HepG2 (cell line): Measurements from ENCODE around the gene ZNRF3. TPM values are rescaled to one million over a fixed set of nuclear protein-coding genes. Genes with fewer than 3 reads are reported as not detected.

Experiments used
- ATAC-seq: fragments of 200-7000 bp; cut with Tn5 transposase; 3 replicates; pipeline ENCODE4 v1.9.1; 2020; ENCODE audit warnings: mild to moderate bottlenecking, moderate library complexity
- BruUV-seq: library from RNA; stranded (reverse); fragments of 400-500 nt; replicated peaks from 2 replicates; lab custom pipeline; 2021; lab: Mats Ljungman, UMichigan
- CTCF ChIA-PET: fragments of 300-600 bp; formaldehyde crosslinking; extraction: SDS; loops from one replicate; lab custom pipeline; 2021; ENCODE audit warnings: low total read pairs, inconsistent platforms, low intra/inter-chr PET ratio; lab: Yijun Ruan, JAX
- POLR2A ChIA-PET: fragments of 350-600 bp; sonication (Branson Sonifier 250); formaldehyde crosslinking; loops from one replicate; lab custom pipeline; 2020; ENCODE audit warnings: antibody characterized with exemption, inconsistent platforms; lab: Yijun Ruan, JAX
- DNase-seq: peaks from one replicate; pipeline ENCODE4 v3.0.0-alpha.2; 2015; ENCODE audit warnings: low spot score
- FAIRE-seq: peaks from 3 replicates; lab custom pipeline; 2011; peaks lifted over from hg19 to GRCh38; lab: Jason Lieb, UNC
- H2AFZ ChIP-seq: one replicate; pipeline ENCODE4 v1.6.1; 2011; ENCODE audit warnings: low read length, inconsistent platforms
- H3K27ac ChIP-seq: fragments of 300-600 bp; 3 replicates; pipeline ENCODE4 v1.8.0; 2011; ENCODE audit warnings: mixed run types, mild to moderate bottlenecking, mixed read lengths, low read length, inconsistent platforms; ENCODE audit not compliant: insufficient read depth; ENCODE audit errors: extremely low read length
- H3K27me3 ChIP-seq, 2 experiments: fragments of 200-600 bp in 1 of 2; 2 replicates in 1 of 2; 3 replicates in 1 of 2; pipeline versions ENCODE4 v1.6.0 to v1.8.0; 2011; ENCODE audit warnings: low read length in 2 of 2, mild to moderate bottlenecking in 2 of 2, moderate library complexity in 2 of 2, inconsistent platforms in 1 of 2; ENCODE audit not compliant: insufficient read depth in 2 of 2, control insufficient read depth in 1 of 2
- H3K36me3 ChIP-seq, 2 experiments: fragments of 200-600 bp in 1 of 2; replicated peaks in 1 of 2; 2 replicates in 1 of 2; 3 replicates in 1 of 2; pipeline versions ENCODE4 v1.5.1 to v1.8.0; 2011; ENCODE audit warnings: low read length in 2 of 2, inconsistent platforms in 1 of 2; ENCODE audit not compliant: insufficient read depth in 2 of 2, control insufficient read depth in 1 of 2
- H3K4me1 ChIP-seq: 2 replicates; pipeline ENCODE4 v1.5.1; 2012; ENCODE audit warnings: low read length, inconsistent platforms; ENCODE audit not compliant: insufficient read depth
- H3K4me2 ChIP-seq: 2 replicates; pipeline ENCODE4 v1.6.0; 2011; ENCODE audit warnings: low read depth, low read length, inconsistent platforms
- H3K4me3 ChIP-seq, 3 experiments: fragments of 200-600 bp in 1 of 3; sonication (generic), shearing (Covaris generic) in 1 of 3; replicated peaks in 1 of 3; 2 replicates each; pipeline ENCODE4 v1.5.1; 2011 to 2016; ENCODE audit warnings: low read length in 3 of 3, inconsistent platforms in 2 of 3, low read depth in 2 of 3, mild to moderate bottlenecking in 2 of 3, control low read depth in 1 of 3, mixed read lengths in 1 of 3; ENCODE audit not compliant: insufficient read depth in 1 of 3
- H3K79me2 ChIP-seq: one replicate; pipeline ENCODE4 v1.6.1; 2011; ENCODE audit warnings: low read length, inconsistent platforms; ENCODE audit not compliant: insufficient read depth
- H3K9ac ChIP-seq: 2 replicates; pipeline ENCODE4 v1.6.0; 2011; ENCODE audit warnings: mild to moderate bottlenecking, low read depth, low read length, inconsistent platforms; ENCODE audit not compliant: insufficient read depth
- H3K9me3 ChIP-seq: 2 replicates; pipeline ENCODE4 v1.5.1; 2012; ENCODE audit warnings: mild to moderate bottlenecking, low read length
- H4K20me1 ChIP-seq: 2 replicates; pipeline ENCODE4 v1.6.0; 2011; ENCODE audit warnings: inconsistent platforms, mild to moderate bottlenecking, low read length, moderate library complexity; ENCODE audit not compliant: insufficient read depth
- AKAP8 ChIP-seq: sonication (generic); formaldehyde crosslinking; IDR thresholded peaks from 2 replicates; pipeline ENCODE4 v1.5.1; 2020; ENCODE audit warnings: mild to moderate bottlenecking, missing genetic modification reagents
- CEBPB ChIP-seq: IDR thresholded peaks from 2 replicates; pipeline ENCODE4 v1.6.1; 2011; ENCODE audit warnings: low read depth, low read length, improper control_type of control experiment, borderline replicate concordance
- MIER3 ChIP-seq: IDR thresholded peaks from 2 replicates; pipeline ENCODE4 v1.6.1; 2016; ENCODE audit warnings: missing compliant biosample characterization, borderline replicate concordance
- NFKB2 ChIP-seq: sonication (generic); formaldehyde crosslinking; IDR thresholded peaks from 2 replicates; pipeline ENCODE4 v1.4.0; 2020; ENCODE audit warnings: missing genetic modification reagents, borderline replicate concordance
- TCF7 ChIP-seq: sonication (generic); IDR thresholded peaks from 2 replicates; pipeline ENCODE4 v1.6.1; 2016; ENCODE audit warnings: antibody characterized with exemption, low read depth
- THYN1 ChIP-seq: sonication (generic); formaldehyde crosslinking; IDR thresholded peaks from 2 replicates; pipeline ENCODE4 v1.8.1; 2023; ENCODE audit warnings: low read depth, mild to moderate bottlenecking, moderate library complexity, missing genetic modification reagents, borderline replicate concordance
- ZNF446 ChIP-seq: sonication (generic); formaldehyde crosslinking; IDR thresholded peaks from 2 replicates; pipeline ENCODE4 v1.5.0; 2020; ENCODE audit warnings: mild to moderate bottlenecking, missing genetic modification reagents
- ZNF850 ChIP-seq: sonication (generic); formaldehyde crosslinking; conservative IDR thresholded peaks from 2 replicates; pipeline ENCODE4 v1.9.0; 2021; ENCODE audit warnings: mild to moderate bottlenecking, missing genetic modification reagents
- WGBS: methylation state at CpG from one replicate; pipeline ENCODE4 v1.1.6; 2017; ENCODE audit warnings: low lambda C conversion rate; 5-methylcytosine and 5-hydroxymethylcytosine counted together
- in situ Hi-C: cut with HindIII; loops from 2 replicates; pipeline ENCODE4 v1.10.0; 2017; ENCODE audit warnings: low pct_unique_long_range_greater_than_20kb; ENCODE audit not compliant: extremely low pct_ligation_motif_present
- intact Hi-C: fragments of 100-400 bp; cut with micrococcal nuclease; formaldehyde crosslinking; loops from one replicate; pipeline ENCODE4 v1.10.0; 2022; ENCODE audit not compliant: unreplicated experiment
- polyA plus RNA-seq, 8 experiments: library from polyadenylated mRNA; depleted of rRNA in 3 of 8; stranded (reverse) in 7 of 8; unstranded in 1 of 8; fragments of >200 nt; fragmentation: Illumina TruSeq in 4 of 8; extraction: Trizol in 4 of 8; gene quantifications; 2 replicates each; pipeline versions ENCODE4 v1.2.1 to v1.2.3, GENCODE V29; 2011 to 2016; ENCODE audit warnings: low read depth in 4 of 8, missing spikeins in 1 of 8, mixed read lengths in 1 of 8; ENCODE audit not compliant: insufficient read depth in 1 of 8
- total RNA-seq, 5 experiments: library from RNA; depleted of rRNA; stranded (reverse); fragments of >200 nt; fragmentation: Illumina TruSeq; extraction: Trizol; gene quantifications; 2 replicates each; pipeline ENCODE4 v1.2.3, GENCODE V29; 2016; ENCODE audit warnings: low read depth in 1 of 5
- TF ChIP-seq, protein P1 (sequence below): sonication (generic); formaldehyde crosslinking; IDR thresholded peaks from 2 replicates; pipeline ENCODE4 v1.8.0; 2022; ENCODE audit warnings: missing genetic modification reagents, mild to moderate bottlenecking, borderline replicate concordance
- TF ChIP-seq, protein P2 (sequence below): sonication (generic); formaldehyde crosslinking; IDR thresholded peaks from 2 replicates; pipeline ENCODE4 v1.8.0; 2022; ENCODE audit warnings: missing genetic modification reagents, mild to moderate bottlenecking, inconsistent platforms, borderline replicate concordance
- TF ChIP-seq, protein P3 (sequence below): conservative IDR thresholded peaks from 2 replicates; pipeline ENCODE4 v1.6.1; 2018; ENCODE audit warnings: missing genetic modification reagents

ZNRF3 gene
- total and polyA plus RNA-seq, 2 of the 13 experiments (the other 11 are each of a cell fraction or from before 2014, with no cell fraction given): 20.3 to 36.7 TPM

DNA sequence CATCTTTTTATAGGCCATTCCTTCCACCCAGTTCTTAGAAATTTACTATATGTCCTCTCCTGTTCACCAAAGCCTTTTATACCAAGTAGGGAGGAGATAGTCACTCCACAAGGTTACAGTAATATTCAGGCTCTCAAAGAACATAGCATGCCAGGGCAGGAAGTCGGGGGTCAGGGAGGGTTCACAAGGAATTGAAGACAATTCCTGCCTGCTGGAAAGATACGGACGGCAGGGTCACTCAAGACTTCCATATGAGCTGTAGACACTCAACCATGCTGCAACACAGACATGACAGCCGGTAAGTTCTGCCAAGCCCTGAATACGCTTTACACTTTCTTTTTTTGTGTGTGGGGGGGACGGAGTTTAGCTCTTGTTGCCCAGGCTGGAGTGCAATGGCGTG, 177.6 kb downstream of the ZNRF3 start:
- DNase-seq: no peak
- no TSS peak for BruUV-seq
- no peak overlapping the region for H3K9ac ChIP-seq
- H3K79me2 ChIP-seq: no peaks in the 10 kb centered on the region
- H3K9me3 ChIP-seq: no peaks in the 10 kb centered on the region
- no peak for FAIRE-seq
- no peak overlapping the region for H3K4me3 ChIP-seq
- POLR2A ChIA-PET: no interaction called here
- 74% methylated on average over 7 of the region's 7 CpGs for WGBS
- CTCF ChIA-PET: no interaction called here
- no peak for ATAC-seq
- no peaks in the 10 kb centered on the region for H3K36me3 ChIP-seq
- in situ Hi-C loops (no loop called here), intact Hi-C loops (no loop called here)
- TF ChIP-seq ZNF850 (CRISPR knock-in tag) (no peak), MIER3 (CRISPR knock-in tag) (no peak), NFKB2 (CRISPR knock-in tag) (no peak), THYN1 (CRISPR knock-in tag) (no peak), CEBPB (no peak), TCF7 (no peak), ZNF446 (no peak), AKAP8 (CRISPR knock-in tag) (no peak)
- TF ChIP-seq, protein P1, sequence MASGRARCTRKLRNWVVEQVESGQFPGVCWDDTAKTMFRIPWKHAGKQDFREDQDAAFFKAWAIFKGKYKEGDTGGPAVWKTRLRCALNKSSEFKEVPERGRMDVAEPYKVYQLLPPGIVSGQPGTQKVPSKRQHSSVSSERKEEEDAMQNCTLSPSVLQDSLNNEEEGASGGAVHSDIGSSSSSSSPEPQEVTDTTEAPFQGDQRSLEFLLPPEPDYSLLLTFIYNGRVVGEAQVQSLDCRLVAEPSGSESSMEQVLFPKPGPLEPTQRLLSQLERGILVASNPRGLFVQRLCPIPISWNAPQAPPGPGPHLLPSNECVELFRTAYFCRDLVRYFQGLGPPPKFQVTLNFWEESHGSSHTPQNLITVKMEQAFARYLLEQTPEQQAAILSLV: no peak
- TF ChIP-seq, protein P2, sequence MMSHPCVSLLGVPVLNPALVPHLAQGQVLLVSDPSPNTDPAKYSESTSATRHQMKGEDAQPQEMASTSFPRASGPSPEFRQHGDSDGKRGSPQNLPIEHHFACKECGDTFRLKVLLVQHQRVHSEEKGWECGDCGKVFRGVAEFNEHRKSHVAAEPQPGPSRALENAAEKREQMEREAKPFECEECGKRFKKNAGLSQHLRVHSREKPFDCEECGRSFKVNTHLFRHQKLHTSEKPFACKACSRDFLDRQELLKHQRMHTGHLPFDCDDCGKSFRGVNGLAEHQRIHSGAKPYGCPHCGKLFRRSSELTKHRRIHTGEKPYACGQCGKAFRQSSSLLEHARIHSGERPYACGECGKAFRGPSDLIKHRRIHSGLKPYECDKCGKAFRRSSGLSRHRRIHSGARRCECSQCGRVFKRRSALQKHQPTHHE (CRISPR knock-in tag): no peak
- TF ChIP-seq, protein P3, sequence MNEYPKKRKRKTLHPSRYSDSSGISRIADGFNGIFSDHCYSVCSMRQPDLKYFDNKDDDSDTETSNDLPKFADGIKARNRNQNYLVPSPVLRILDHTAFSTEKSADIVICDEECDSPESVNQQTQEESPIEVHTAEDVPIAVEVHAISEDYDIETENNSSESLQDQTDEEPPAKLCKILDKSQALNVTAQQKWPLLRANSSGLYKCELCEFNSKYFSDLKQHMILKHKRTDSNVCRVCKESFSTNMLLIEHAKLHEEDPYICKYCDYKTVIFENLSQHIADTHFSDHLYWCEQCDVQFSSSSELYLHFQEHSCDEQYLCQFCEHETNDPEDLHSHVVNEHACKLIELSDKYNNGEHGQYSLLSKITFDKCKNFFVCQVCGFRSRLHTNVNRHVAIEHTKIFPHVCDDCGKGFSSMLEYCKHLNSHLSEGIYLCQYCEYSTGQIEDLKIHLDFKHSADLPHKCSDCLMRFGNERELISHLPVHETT: no peak
- peaks cover 47% of the 10 kb centered on the region for H3K4me1 ChIP-seq
- no peak overlapping the region for H3K27ac ChIP-seq
- 0 out of 5 replicates have a peak, but pooled peaks cover 0 to 1% of the 10 kb centered on the region in 2 experiments for H3K27me3 ChIP-seq
- H4K20me1 ChIP-seq: no peaks in the 10 kb centered on the region
- H2AFZ ChIP-seq: no peak overlapping the region
- H3K4me2 ChIP-seq: no peak overlapping the region
